ENCODE results near the gene CEP57. TPM values are rescaled to one million over a fixed set of nuclear protein-coding genes. Genes with fewer than 3 reads are reported as not detected.

CEP57 gene
- polyA plus RNA-seq, 3 donors: 13.1 to 24.9 (median 14.9) TPM

DNA sequence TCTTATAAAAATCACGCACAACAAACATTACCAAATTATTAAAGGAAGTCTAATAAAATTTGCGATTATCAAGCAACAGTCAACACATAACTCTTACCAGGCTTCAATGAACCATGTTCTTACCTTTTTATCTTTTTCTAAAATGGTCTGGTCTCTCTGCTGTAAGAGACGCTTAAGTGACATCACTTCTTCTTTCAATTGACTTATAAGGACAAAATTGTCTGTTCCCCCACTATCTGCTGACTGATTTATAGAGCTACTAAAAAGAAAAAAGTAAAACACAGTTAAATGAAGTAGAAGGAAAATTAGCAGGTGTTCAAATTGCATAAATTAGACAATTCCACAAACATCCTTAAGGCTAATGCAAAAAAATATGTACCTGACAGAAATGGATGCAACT is 11.6 kb upstream of the CEP57 start:
- Histone ChIP-seq H3K79me2 (ENCODE audit: insufficient read depth, low read length) (peaks cover 22% of the 10 kb centered on the region), H3K4me2 (replicated peaks; ENCODE audit: extremely low read depth, low read length, poor library complexity, severe bottlenecking) (no peak overlapping the region), H3K4me1 (ENCODE audit: control insufficient read depth in 1 of 2, insufficient read depth in 2 of 2, low read length in 2 of 2) (no peaks in the 10 kb centered on the region), H4K20me1 (ENCODE audit: insufficient read depth, low read length) (no peaks in the 10 kb centered on the region), H3K36me3 (replicated peaks in 1 of 2; ENCODE audit: control insufficient read depth in 1 of 2, insufficient read depth in 2 of 2, low read length in 2 of 2) (peaks cover 100% of the 10 kb centered on the region in 2 donors), H3K27me3 (ENCODE audit: control insufficient read depth in 2 of 2, insufficient read depth in 2 of 2, low read length in 2 of 2) (no peaks in the 10 kb centered on the region), H3K27ac (ENCODE audit: low read depth in 1 of 2, low read length in 2 of 2) (no peak overlapping the region), H3K9me3 (replicated peaks in 1 of 2; ENCODE audit: control insufficient read depth in 1 of 2, insufficient read depth in 1 of 2, low read length in 2 of 2) (no peaks in the 10 kb centered on the region), H2AFZ (ENCODE audit: insufficient read depth, low read depth, low read length, poor library complexity, severe bottlenecking) (no peak overlapping the region), H3K4me3 (replicated peaks in 1 of 3; ENCODE audit: low read depth in 2 of 3, low read length in 3 of 3) (no peak overlapping the region), H3K9ac (ENCODE audit: insufficient read depth, low read length, poor library complexity, severe bottlenecking) (no peak overlapping the region)
- WGBS (ENCODE audit: insufficient coverage): no CpG with 5 or more reads among the region's 3 CpGs
- H3K27ac Mint-ChIP-seq: no peak overlapping the region
- intact Hi-C loops (cut with micrococcal nuclease): no loop called here
- TF ChIP-seq, protein P1, sequence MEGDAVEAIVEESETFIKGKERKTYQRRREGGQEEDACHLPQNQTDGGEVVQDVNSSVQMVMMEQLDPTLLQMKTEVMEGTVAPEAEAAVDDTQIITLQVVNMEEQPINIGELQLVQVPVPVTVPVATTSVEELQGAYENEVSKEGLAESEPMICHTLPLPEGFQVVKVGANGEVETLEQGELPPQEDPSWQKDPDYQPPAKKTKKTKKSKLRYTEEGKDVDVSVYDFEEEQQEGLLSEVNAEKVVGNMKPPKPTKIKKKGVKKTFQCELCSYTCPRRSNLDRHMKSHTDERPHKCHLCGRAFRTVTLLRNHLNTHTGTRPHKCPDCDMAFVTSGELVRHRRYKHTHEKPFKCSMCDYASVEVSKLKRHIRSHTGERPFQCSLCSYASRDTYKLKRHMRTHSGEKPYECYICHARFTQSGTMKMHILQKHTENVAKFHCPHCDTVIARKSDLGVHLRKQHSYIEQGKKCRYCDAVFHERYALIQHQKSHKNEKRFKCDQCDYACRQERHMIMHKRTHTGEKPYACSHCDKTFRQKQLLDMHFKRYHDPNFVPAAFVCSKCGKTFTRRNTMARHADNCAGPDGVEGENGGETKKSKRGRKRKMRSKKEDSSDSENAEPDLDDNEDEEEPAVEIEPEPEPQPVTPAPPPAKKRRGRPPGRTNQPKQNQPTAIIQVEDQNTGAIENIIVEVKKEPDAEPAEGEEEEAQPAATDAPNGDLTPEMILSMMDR (IDR thresholded peaks at IDR 0.05): no peak
- H3K4me1 Mint-ChIP-seq: peaks cover 3% of the 10 kb centered on the region
- H3K36me3 Mint-ChIP-seq: peaks cover 80 to 84% of the 10 kb centered on the region in 2 donors
- no peaks in the 10 kb centered on the region for H3K9me3 Mint-ChIP-seq
- no peak overlapping the region for H3K4me3 Mint-ChIP-seq
- H3K27me3 Mint-ChIP-seq (ENCODE audit: low read depth in 3 of 3): no peaks in the 10 kb centered on the region
- DNase-seq: no peak

DNA sequence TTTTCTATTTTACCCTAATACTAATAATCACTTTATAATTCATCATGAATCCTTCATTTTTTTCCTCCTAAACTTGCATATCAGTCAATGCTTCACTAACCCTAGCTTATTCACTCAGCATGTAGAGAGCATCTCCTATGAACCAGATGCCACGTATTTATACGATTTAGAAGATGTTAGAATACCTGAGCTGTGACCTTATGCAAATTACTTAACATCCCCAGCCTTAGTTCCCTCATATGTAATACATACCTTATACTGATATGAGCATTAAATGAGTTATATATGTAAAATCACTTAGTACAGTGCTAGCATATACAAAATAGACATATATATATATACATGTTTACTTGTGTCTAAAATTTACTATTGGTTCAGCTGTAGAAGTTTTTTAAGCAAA is 9.8 kb upstream of the CEP57 start:
- no peak overlapping the region for H3K27ac ChIP-seq (ENCODE audit: low read depth in 1 of 2, low read length in 2 of 2)
- peaks cover 95 to 100% of the 10 kb centered on the region in 2 donors for H3K36me3 ChIP-seq (replicated peaks in 1 of 2; ENCODE audit: control insufficient read depth in 1 of 2, insufficient read depth in 2 of 2, low read length in 2 of 2)
- no peak overlapping the region for H3K4me2 ChIP-seq (replicated peaks; ENCODE audit: extremely low read depth, low read length, poor library complexity, severe bottlenecking)
- intact Hi-C loops (cut with micrococcal nuclease): loop anchor here in 1 of 2 donors (10.0 kb wide), 1 partner anchor 546 kb away; the partner anchor contains the start of gene SESN3
- Mint-ChIP-seq H3K27me3 (ENCODE audit: low read depth in 3 of 3) (no peaks in the 10 kb centered on the region), H3K4me1 (peaks cover 5% of the 10 kb centered on the region), H3K4me3 (no peak overlapping the region), H3K27ac (peak overlapping the region in 1 of 7 donors; percentile 15), H3K36me3 (peaks cover 76 to 83% of the 10 kb centered on the region in 2 donors), H3K9me3 (no peaks in the 10 kb centered on the region)
- DNase-seq: no peak
- TF ChIP-seq, protein P1 (IDR thresholded peaks at IDR 0.05): no peak
- no peaks in the 10 kb centered on the region for H3K27me3 ChIP-seq (ENCODE audit: control insufficient read depth in 2 of 2, insufficient read depth in 2 of 2, low read length in 2 of 2)
- no peak overlapping the region for H2AFZ ChIP-seq (ENCODE audit: insufficient read depth, low read depth, low read length, poor library complexity, severe bottlenecking)
- H4K20me1 ChIP-seq (ENCODE audit: insufficient read depth, low read length): no peaks in the 10 kb centered on the region
- no peak overlapping the region for H3K4me3 ChIP-seq (replicated peaks in 1 of 3; ENCODE audit: low read depth in 2 of 3, low read length in 3 of 3)
- no peaks in the 10 kb centered on the region for H3K4me1 ChIP-seq (ENCODE audit: control insufficient read depth in 1 of 2, insufficient read depth in 2 of 2, low read length in 2 of 2)
- WGBS (ENCODE audit: insufficient coverage): no CpG with 5 or more reads among the region's 2 CpGs
- no peaks in the 10 kb centered on the region for H3K9me3 ChIP-seq (replicated peaks in 1 of 2; ENCODE audit: control insufficient read depth in 1 of 2, insufficient read depth in 1 of 2, low read length in 2 of 2)
- H3K9ac ChIP-seq (ENCODE audit: insufficient read depth, low read length, poor library complexity, severe bottlenecking): no peak overlapping the region
- H3K79me2 ChIP-seq (ENCODE audit: insufficient read depth, low read length): peaks cover 33% of the 10 kb centered on the region

Measured in CD14-positive monocyte (primary cell).